ENCODE data around the gene EPHB1. TPM values are rescaled to one million over a fixed set of nuclear protein-coding genes. Genes with fewer than 3 reads are reported as not detected.

EPHB1 gene
- total and polyA plus RNA-seq, 2 donors (not counting 3 experiments of a cell fraction or from before 2014, with no cell fraction given), result 1.3 to 5.2 TPM

- Histone ChIP-seq H3K27ac (ENCODE audit: insufficient read depth, low read depth, low read length) (no peak overlapping the region), H2AFZ (ENCODE audit: low read depth, low read length) (no peak overlapping the region), H4K20me1 (replicated peaks; ENCODE audit: control insufficient read depth, extremely low read depth, insufficient read depth, low read length) (no peaks in the 10 kb centered on the region), H3K4me3 (replicated peaks in 1 of 3; ENCODE audit: insufficient read depth in 1 of 3, low read depth in 1 of 3, low read length in 3 of 3) (no peak overlapping the region), H3K36me3 (ENCODE audit: control insufficient read depth in 2 of 2, extremely low read depth in 1 of 2, insufficient read depth in 2 of 2, low read length in 2 of 2) (no peaks in the 10 kb centered on the region), H3K79me2 (ENCODE audit: control insufficient read depth, insufficient read depth, low read length) (no peaks in the 10 kb centered on the region), H3K9me1 (replicated peaks; ENCODE audit: control insufficient read depth, extremely low read depth, insufficient read depth, low read length) (no peaks in the 10 kb centered on the region), H3K4me2 (ENCODE audit: insufficient read depth, low read length) (no peak overlapping the region), H3K27me3 (ENCODE audit: control insufficient read depth in 2 of 2, insufficient read depth in 2 of 2, low read length in 2 of 2) (no peaks in the 10 kb centered on the region), H3K4me1 (ENCODE audit: control insufficient read depth, extremely low read depth, insufficient read depth, low read length) (no peaks in the 10 kb centered on the region), H3K9me3 (replicated peaks; ENCODE audit: control insufficient read depth, insufficient read depth, low read length) (no peaks in the 10 kb centered on the region), H3K9ac (replicated peaks; ENCODE audit: extremely low read depth, insufficient read depth, low read length) (no peak overlapping the region)
- dilution Hi-C loops (cut with MboI; ENCODE audit: extremely low pct_ligation_motif_present, low sequenced_read_pairs), result no loop called here
- no peak for TF ChIP-seq MAX (IDR thresholded peaks at IDR 0.05; ENCODE audit: insufficient read depth, insufficient read length)
- no peak for TF ChIP-seq CTCF (IDR thresholded peaks at IDR 0.05; ENCODE audit: extremely low read depth in 1 of 2, insufficient read depth in 1 of 2, low read depth in 1 of 2, low read length in 2 of 2)
- TF ChIP-seq JUN (IDR thresholded peaks at IDR 0.05; ENCODE audit: borderline replicate concordance, insufficient read depth, insufficient read length, low read depth), result no peak
- no peak for TF ChIP-seq FOS (IDR thresholded peaks at IDR 0.05; ENCODE audit: borderline replicate concordance, insufficient read depth, low read length)
- no peak for TF ChIP-seq POLR2A (IDR thresholded peaks at IDR 0.05; ENCODE audit: low read depth, low read length)
- TF ChIP-seq POLR2AphosphoS5 (IDR thresholded peaks at IDR 0.05; ENCODE audit: insufficient read depth, low read depth, low read length), result no peak
- TF ChIP-seq GATA2 (IDR thresholded peaks at IDR 0.05; ENCODE audit: insufficient read depth, insufficient read length, low read depth, low read length), result no peak
- no peak for TF ChIP-seq MYC (IDR thresholded peaks at IDR 0.05; ENCODE audit: low read depth, low read length)
- no peak for TF ChIP-seq EZH2 (IDR thresholded peaks at IDR 0.05; ENCODE audit: borderline replicate concordance, low read depth, low read length, severe bottlenecking)
- FAIRE-seq, result no peak
- no TSS peak for BruUV-seq (replicated peaks)
- no peak for DNase-seq (ENCODE audit: low read depth, low spot score)
- POLR2A ChIA-PET, result no interaction called here
- intact Hi-C loops (cut with micrococcal nuclease), result no loop called here
- CTCF ChIA-PET, result no interaction called here
Measured at GRCh38 chr3:134829721-134830120, 34.7 kb downstream of the EPHB1 start.
